T-helper 2 cell (primary cell): Measurements from ENCODE around the gene TEX26.
A peak's percentile ranks its signal among the peaks of the same experiment; 100 is the strongest.

Experiments
- DNase-seq, 5 experiments: peaks; one replicate each; pipeline versions ENCODE4 v3.0.0 to v3.0.0-alpha.2; 2012 to 2022

TEX26 gene

DNA sequence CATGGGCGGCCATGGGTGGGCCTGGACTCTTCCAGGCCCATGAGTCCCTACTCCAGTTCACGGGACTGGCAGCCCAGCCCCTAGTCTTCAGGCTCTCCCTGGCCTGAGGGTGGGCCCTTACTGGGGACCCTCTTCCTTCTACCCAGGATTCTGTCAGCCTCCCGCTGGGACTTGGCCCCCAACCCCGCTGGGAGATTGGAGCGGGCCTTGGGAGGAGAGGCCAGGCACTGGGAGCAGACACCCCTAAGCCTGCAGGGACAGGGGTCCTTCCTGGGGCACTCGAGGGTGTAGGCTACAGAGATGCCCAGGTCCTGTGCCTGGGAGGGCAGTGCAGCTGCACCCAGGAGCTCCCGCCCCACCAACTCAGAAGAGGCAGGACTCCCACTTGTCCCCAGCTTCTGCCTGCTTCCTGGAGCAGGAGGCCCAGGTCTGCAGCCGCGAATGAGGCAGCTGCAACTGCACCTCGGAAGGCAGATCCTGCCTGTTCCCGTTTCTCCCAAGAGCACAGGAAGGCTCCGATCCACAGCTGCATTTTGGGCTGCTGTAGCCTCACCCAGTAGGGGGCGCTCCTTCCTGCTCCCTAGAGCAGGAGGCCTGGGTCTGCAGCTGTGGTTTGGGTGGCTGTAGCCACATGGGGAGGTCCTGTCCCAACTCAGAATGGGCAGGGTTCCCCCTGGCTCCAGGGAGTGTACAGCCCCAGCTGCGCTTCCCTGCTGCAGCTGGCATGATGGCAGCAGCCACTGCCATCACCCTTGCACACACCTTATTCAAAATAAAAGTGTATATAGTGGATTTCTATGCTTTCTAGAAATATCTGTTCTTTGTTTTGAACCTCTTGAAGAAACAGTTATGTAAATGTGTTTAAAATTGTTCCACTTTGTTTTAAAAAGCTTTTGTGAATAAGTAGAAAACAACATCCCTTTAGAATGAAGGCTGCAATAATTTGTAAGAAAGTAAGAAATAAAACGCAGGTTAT, 46.8 kb downstream of the TEX26 start:
- peak in 4 of 5 experiments; percentile 2 to 48 (median 10) for DNase-seq

- peak in 1 of 5 experiments; percentile 17 for DNase-seq
Observed at GRCh38 chr13:30982506-30982905, 50.0 kb downstream of the TEX26 start.

DNA sequence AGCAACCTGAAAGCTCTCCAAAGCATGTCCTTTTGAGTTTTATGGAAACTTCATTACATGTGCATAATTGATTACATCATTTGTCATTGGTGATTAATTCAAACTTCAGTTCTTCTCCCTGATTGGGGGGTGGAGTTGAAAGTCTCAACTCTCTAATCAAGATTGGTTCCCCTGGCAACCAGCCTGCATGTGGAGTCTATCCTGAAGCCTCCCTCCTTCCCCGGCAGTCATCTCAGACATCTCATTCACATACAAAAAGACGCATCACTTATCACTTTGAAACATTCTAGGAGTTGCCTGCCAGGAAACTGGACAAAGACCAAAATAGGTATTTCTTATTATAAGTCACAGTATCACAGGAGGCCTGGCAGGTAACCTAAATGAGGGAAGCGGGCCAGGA, 50.5 kb downstream of the TEX26 start:
- DNase-seq = no peak

DNA sequence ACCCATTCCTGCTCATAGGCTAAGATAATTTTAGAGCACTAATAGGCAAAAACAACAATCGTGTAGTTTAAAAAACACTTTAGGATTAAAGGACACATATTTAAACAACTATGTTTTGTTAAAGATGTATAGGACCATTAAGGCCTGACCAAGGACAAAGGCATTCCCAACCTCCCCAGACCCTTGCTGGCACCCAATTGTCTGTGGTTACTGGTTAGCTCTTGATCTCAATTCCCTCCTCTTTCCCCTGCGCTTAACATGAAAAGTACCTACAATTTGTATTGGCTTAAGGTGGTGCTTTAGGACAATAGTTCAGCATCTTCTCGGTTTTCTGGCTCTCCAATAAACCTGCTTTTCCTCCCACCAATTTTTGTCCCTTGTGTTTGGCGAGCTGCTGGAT, 51.0 kb downstream of the TEX26 start:
- no peak for DNase-seq

- peak in 1 of 5 experiments; percentile 70 for DNase-seq
Observed at GRCh38 chr13:30984620-30985019, 52.2 kb downstream of the TEX26 start.

DNA sequence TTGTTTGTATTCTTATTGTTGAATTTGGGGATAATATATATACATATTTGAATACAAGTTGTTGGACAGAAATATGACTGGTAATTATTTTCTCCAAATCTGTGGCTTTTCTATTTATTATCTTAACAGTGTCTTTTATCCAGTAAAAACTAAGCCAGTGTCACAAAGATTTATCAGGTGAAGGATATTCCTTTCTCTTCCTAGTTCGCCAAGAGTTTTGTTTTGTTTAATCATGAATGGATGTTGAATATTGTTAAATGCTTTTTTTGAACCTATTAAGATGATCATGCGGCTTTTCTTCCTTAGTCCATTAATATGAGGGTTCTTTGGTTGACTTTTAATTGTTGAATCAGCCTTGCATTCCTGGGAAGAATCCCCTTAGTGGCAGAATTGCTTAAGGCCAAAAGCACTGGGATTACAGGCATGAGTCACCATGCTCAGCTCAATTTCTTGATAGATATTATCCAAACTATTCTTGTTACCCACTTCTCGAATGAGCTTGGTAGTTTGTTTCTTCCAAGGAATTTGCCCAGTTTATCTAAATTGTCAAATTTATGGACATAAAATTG, 53.3 kb downstream of the TEX26 start:
- no peak for DNase-seq

DNA sequence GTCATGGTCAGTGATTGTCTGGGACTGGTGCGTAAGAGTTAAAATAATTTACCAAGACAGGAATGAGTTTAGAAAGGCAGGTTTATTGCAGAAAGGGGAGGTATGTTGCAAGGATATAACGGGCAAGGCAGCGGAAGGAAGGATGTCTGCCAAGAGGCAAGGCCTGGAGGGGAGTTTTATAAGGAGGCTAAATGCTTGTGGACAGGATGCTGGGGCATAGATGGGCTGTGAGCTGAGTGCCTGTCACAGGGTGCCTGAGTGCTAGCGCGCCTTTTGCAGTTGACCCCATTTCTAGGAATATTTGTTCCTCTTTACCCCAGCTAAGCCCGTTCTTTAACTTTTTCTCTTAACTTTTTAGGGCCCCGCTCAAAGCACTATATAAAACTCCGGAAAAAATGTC, 58.7 kb downstream of the TEX26 start:
- DNase-seq = no peak

DNA sequence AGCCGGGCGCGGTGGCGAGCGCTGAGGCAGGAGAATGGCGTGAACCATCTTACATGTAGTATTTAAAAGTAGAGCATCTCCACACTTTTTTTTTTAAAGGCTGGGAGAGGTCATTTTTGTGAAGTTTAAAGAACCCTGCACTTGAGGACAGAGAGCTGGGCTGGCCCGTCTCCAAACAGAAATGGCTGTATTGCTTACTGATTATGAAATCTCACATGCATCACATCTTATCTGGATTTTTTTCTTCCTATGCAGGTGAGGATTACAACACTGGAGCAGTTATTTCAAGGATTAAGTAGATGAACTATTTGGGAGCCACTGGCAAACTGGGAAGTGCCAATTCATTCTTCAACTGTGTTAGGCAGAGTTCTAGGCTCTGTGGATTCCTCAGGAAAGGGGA, 59.5 kb downstream of the TEX26 start:
- no peak for DNase-seq

DNA sequence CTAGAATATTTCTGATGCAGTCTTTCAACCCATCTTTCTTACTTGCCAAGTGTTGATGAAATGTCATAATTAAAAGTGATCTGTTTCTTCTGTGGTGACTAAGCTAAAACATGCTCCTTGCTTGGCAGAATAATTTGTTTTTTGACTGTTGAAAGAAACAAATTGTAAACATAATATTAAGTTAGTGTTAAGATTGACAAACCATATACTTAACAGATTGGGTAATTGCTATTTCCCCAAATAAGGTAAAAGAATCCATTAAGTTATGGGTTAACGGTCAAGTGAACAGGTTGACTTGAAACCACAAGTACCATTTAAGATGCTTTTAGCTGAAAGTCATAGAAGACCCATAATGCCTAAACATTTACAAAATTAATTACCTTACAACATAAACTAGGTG, 62.9 kb downstream of the TEX26 start:
- no peak for DNase-seq

DNA sequence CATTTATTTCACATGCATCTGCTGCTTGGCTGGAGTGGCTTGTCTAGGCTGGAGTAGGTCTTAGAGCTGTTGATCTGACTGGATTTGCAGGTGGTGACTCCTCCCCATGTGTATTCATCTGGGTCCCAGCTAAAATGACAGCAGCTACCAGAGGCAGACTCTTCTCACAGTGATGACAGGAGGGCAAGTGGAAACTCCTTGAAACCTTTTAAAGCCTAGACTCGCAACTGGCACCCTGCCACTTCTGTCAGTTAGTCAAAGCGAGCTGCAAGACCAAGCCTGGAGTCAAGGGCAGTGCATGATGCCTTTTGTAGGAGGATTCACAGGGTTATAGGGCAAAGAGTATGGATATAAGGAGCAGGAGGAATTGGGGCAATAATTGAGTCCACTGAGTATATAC, 65.2 kb downstream of the TEX26 start:
- DNase-seq = no peak

- DNase-seq = no peak
Observed at GRCh38 chr13:30998136-30999088, 66.0 kb downstream of the TEX26 start.

DNA sequence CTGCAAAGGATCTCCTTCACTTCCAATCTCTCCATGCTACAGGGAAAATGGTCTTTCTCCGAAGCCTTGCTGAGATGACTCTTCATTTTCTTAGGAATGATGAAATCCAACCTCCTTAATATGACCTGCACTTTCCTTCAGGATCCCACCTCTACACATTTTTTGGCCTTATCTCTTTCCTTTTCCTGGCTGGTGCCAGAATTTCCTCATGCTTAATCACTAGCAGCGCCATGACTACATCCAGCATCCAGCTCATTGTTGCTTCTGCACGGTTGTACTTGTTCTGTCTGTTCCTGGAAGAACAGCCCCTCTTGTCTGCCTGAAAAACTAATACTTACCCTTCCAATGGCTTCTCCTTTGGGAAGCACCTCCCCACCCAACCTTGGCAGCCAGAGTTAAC, 68.4 kb downstream of the TEX26 start:
- DNase-seq = no peak

DNA sequence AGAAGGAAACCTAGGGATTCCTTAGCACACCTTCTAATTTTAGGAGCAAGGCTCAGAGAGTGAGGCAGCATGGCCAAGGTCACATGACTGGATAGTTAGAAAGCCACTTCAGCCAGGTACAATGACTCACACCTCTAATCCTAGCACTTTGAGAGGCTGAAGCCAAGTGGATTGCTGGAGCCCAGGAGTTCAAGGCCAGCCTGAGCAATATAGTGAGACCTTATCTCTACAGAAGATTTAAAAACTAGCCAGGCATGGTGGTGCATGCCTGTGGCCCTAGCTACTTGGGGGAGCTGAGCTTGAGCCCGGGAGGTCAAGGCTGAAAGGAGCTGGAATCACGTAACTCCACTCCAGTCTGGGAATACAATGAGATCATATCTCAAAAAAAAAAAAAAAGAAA, 69.2 kb downstream of the TEX26 start:
- no peak for DNase-seq

DNA sequence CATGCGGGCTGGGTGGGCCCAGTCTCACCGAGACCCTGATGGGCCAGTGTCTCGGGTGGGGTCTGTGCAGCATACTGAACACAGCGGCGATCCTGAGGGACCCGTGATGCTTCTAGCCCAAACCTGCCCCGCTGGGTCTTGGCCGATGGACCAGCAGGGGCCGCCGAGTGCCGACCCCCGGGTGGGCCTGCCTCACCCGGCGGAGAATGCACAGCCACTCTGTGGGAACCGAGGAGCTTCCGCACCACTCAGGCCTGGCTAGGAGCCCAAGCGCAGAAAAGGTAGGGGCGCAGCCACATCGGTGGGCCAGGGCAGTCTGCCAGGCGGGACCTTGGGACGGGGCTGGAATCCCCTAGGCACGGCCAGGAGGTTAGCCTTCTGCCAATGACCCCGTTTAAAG, 72.6 kb downstream of the TEX26 start:
- DNase-seq = no peak

DNA sequence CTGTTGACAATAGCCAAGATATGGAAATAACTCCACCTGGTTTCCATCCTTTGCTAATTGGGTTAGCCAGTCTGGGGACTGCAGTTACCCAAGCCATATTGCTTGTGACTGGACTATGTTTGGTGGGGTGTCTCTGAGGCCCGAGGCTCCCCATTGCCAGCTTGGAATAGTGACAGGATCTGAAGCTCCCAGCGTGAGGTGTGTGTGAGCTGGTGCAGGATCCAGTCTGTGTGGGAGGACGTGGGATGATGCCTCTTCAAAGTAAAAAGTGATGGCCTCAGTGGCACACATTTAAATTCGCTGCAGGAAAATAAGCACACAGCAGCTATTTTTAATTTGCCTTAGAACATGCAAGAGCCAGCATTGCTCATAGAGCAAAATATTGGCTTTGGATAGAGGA, 75.0 kb downstream of the TEX26 start:
- DNase-seq = no peak

DNA sequence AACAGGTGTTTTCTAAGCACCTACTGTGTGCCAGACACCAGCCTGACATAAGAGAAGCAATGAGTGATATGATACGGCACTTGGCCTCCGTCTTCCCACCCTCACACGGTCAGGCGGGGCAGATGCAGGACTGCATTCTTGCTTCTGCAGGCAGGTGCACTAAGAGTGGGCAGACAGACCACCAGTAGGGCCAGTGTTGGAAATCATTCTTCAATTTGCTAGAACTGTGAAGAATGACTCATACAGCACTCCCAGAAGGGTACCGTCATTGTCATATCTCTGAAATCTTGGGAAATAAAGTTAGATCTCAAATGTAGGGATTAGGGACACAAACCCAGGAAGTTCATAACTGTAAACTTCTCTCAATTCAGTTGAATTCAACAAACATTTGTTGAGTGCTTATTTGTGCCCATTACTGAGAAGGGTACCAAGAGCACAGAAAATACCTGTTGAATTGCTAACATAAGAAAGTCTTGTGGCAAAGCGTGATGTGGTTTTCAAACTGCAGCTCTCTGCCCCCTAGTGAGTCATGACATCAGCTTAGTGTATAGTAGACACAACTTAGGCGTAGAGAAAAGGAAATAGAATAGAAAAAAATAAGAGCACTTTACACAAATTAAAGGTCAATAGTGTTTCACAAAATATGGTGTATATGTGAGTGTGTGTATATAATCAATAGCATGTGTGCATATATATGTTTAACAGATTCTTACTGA, 76.1 kb downstream of the TEX26 start:
- peak in 1 of 5 experiments; percentile 73 for DNase-seq

DNA sequence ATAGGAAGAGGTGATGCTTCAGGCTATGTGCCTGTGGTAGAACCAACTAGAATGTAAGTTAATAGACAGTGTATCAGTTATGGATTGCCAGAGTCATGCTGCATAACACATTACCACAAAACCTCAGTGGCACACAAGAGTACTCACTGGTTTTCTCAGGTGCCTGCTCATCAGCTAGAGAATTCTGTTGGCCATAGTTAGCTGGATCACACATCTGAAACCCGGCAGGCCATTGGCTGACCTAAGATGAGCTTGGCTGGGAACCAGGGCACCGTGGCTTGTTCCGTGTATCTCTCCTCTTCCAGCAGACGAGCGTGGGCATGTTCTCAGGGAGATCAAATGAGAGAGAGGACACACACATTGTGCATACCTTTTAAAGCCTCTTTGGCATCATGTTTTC, 76.7 kb downstream of the TEX26 start:
- DNase-seq = peak in 1 of 5 experiments; percentile 35

GRCh38 chr13:31010296-31010695, 77.8 kb downstream of the TEX26 start:
- no peak for DNase-seq

- no peak for DNase-seq
Observed at GRCh38 chr13:31011193-31011860, 78.9 kb downstream of the TEX26 start.

GRCh38 chr13:31011901-31012654, 79.6 kb downstream of the TEX26 start:
- peak in 1 of 5 experiments; percentile 15 for DNase-seq

- DNase-seq = no peak
Observed at GRCh38 chr13:31012655-31013024, 80.2 kb downstream of the TEX26 start.
